PFSK-1 (cell line): ENCODE results near the gene RELA.

Source experiments
- FOXP2 ChIP-seq: optimal IDR thresholded peaks from 2 replicates; pipeline ENCODE3; 2011; ENCODE audit warnings: borderline replicate concordance, control low read depth, inconsistent platforms; ENCODE audit not compliant: insufficient read depth; ENCODE audit errors: extremely low read length, extremely low read depth
- POLR2AphosphoS5 ChIP-seq: IDR thresholded peaks from 2 replicates; pipeline ENCODE4 v1.6.1; 2012; ENCODE audit warnings: low read depth, mild to moderate bottlenecking, control low read depth, low read length, moderate library complexity
- SIN3A ChIP-seq: IDR thresholded peaks from 2 replicates; pipeline ENCODE4 v1.6.1; 2012; ENCODE audit warnings: mild to moderate bottlenecking, low read length, moderate library complexity, borderline replicate concordance; ENCODE audit not compliant: insufficient read depth
- TAF1 ChIP-seq: IDR thresholded peaks from 2 replicates; pipeline ENCODE4 v1.6.1; 2012; ENCODE audit warnings: low read length, control low read depth, borderline replicate concordance; ENCODE audit not compliant: insufficient read depth
- TF ChIP-seq, protein P1 (sequence below), 2 experiments: IDR thresholded peaks; 2 replicates each; pipeline versions ENCODE4 v1.6.1 to v1.8.0; 2011 to 2012; ENCODE audit warnings: low read depth in 2 of 2, low read length in 2 of 2, control low read depth in 1 of 2, inconsistent platforms in 1 of 2, mild to moderate bottlenecking in 1 of 2, moderate library complexity in 1 of 2; ENCODE audit not compliant: insufficient read depth in 1 of 2

Gene RELA

DNA sequence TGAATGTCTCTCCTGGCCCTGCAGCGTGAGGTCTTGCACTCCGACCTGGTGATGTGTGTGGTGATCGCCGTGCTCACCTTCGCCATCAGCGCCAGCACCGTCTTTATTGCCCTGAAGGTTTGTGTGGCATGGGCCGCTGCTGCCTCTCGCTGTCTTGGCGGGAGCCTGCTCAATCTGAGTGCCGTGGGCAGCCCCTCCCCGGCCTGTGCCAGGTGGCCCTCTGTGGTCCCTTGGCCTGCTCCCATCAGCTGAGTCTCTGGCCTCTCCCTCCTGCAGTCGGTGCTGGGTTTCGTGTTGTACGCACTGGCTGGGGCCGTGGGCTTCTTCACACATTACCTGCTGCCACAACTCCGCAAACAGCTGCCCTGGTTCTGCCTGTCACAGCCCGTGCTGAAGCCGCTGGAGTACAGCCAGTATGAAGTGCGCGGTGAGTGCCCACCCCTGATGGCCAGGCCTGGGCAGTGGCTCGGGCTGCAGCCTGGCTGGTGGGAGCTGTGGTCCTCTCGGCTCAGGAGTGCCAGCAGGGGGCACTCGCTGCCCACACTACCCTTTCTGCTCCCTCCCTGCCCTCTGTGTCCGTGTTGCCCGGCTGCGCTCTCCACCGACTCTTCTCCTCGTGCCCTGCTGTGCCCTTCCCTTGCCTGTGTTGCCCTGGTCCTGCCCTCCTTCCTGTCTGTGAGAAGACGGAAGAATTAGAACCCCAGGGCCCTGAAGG lies 36.9 kb downstream of the RELA start:
- peak; percentile 22 for TF ChIP-seq FOXP2
- TF ChIP-seq, protein P1, sequence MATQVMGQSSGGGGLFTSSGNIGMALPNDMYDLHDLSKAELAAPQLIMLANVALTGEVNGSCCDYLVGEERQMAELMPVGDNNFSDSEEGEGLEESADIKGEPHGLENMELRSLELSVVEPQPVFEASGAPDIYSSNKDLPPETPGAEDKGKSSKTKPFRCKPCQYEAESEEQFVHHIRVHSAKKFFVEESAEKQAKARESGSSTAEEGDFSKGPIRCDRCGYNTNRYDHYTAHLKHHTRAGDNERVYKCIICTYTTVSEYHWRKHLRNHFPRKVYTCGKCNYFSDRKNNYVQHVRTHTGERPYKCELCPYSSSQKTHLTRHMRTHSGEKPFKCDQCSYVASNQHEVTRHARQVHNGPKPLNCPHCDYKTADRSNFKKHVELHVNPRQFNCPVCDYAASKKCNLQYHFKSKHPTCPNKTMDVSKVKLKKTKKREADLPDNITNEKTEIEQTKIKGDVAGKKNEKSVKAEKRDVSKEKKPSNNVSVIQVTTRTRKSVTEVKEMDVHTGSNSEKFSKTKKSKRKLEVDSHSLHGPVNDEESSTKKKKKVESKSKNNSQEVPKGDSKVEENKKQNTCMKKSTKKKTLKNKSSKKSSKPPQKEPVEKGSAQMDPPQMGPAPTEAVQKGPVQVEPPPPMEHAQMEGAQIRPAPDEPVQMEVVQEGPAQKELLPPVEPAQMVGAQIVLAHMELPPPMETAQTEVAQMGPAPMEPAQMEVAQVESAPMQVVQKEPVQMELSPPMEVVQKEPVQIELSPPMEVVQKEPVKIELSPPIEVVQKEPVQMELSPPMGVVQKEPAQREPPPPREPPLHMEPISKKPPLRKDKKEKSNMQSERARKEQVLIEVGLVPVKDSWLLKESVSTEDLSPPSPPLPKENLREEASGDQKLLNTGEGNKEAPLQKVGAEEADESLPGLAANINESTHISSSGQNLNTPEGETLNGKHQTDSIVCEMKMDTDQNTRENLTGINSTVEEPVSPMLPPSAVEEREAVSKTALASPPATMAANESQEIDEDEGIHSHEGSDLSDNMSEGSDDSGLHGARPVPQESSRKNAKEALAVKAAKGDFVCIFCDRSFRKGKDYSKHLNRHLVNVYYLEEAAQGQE (IDR thresholded peaks at IDR 0.05; ENCODE audit: insufficient read depth in 1 of 2, low read depth in 2 of 2, low read length in 2 of 2): no peak

DNA sequence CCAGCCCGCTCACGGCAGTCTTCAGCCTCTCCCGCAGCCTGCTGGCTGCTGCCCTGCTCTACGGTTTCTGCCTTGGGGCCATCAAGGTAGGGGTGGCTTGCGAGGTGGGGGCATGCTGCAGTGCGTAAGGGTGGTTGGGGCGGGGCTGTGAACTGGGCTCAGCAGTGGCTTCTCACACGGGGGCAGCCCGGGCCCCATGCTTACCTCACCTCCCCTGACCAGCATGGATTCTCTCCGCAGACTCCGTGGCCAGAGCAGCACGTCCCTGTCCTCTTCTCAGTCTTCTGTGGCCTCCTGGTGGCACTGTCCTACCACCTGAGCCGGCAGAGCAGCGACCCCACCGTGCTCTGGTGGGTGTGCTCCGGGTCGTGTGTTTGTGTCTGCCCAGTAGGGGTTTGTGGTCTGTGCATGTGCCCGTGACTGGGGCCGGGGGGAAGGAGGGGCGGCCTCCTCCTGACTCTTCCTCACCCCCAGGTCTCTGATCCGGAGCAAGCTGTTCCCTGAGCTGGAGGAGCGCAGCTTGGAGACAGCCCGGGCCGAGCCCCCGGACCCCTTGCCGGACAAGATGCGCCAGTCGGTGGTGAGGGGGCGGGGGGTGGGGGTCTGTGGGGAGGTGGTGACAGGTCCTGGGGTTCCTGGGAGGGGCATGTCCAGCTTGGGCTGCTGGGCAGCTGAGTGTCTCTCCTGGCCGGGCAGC lies 37.6 kb downstream of the RELA start:
- no peak for TF ChIP-seq TAF1
- no peak for TF ChIP-seq POLR2AphosphoS5
- TF ChIP-seq, protein P1 (IDR thresholded peaks at IDR 0.05; ENCODE audit: insufficient read depth in 1 of 2, low read depth in 2 of 2, low read length in 2 of 2): no peak
- no peak for TF ChIP-seq SIN3A
- TF ChIP-seq FOXP2: no peak

GRCh38 chr11:65623852-65624616 lies 38.7 kb downstream of the RELA start:
- no peak for TF ChIP-seq SIN3A
- TF ChIP-seq, protein P1 (IDR thresholded peaks at IDR 0.05; ENCODE audit: insufficient read depth in 1 of 2, low read depth in 2 of 2, low read length in 2 of 2): no peak
- TF ChIP-seq POLR2AphosphoS5: no peak
- no peak for TF ChIP-seq FOXP2

- TF ChIP-seq, protein P1 (IDR thresholded peaks at IDR 0.05; ENCODE audit: insufficient read depth in 1 of 2, low read depth in 2 of 2, low read length in 2 of 2): no peak
- TF ChIP-seq POLR2AphosphoS5 (no peak), FOXP2 (no peak), SIN3A (no peak), TAF1 (no peak)
These were observed 39.5 kb downstream of the RELA start for GRCh38 chr11:65623177-65623576.
